Measurements from ENCODE around the gene CRELD1. TPM values are rescaled to one million over a fixed set of nuclear protein-coding genes. Genes with fewer than 3 reads are reported as not detected.
A peak's percentile ranks its signal among the peaks of the same experiment; 100 is the strongest.

CRELD1 gene
- total and polyA plus RNA-seq, 2 of the 13 experiments (the other 11 are each of a cell fraction or from before 2014, with no cell fraction given) = 27.1 to 61.9 TPM

DNA sequence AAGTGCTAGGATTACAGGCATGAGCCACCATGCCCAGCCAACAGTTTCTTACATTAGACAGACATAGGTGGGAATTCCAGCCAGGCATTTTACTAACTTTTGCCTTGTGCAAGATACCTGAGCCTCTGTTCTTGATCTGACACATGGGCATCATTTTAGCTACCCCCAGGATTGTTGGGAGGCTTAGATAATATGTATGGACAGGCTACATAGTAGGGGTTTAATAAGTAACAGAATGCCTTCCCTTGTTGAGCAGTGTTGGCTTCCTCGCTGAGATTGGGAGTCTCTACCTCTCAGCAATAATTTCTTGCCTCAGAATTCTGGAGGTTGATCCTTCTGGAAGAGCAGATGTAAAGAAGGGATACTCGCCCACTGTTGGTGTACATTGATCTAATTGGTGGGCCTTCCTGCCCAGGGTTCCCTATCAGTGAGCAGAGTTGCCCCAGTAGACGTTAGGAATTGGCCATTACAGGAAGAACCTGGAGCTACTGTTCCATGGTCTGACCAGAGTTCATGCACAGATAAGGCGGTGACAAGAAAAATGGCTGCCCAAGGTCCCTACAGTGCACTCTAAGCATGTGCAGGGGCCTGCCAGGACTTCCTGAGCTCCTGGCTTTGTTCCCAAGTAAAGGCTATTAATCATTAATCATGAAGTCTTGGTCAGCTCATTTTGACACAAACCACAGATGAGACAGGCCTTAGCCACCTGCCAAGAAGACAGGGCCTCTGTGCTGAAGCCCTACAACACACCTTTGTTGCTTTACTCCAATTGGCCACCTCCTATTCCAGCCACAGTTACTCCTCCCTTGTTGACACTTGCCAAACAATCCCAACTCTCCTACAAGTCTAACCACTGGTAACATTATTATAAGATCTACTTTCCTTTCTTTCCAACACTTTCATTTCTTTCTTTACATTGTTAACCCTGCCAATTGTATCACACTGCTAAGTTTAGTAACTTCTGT, 35.9 kb upstream of the CRELD1 start (continued):
- TF ChIP-seq ZFP36 (IDR thresholded peaks at IDR 0.05; ENCODE audit: borderline replicate concordance, low read depth, low read length, partially characterized antibody) (no peak), ZNF329 (CRISPR knock-in tag; IDR thresholded peaks at IDR 0.05; ENCODE audit: low read depth) (no peak), ZNF790 (CRISPR knock-in tag; IDR thresholded peaks at IDR 0.05; ENCODE audit: borderline replicate concordance) (no peak), HOXA3 (CRISPR knock-in tag; IDR thresholded peaks at IDR 0.05) (peak; percentile 86), CBX1 (IDR thresholded peaks at IDR 0.05; ENCODE audit: low read depth) (peak; percentile 68), ATF7-NPFF (CRISPR knock-in tag; IDR thresholded peaks at IDR 0.05; ENCODE audit: low read depth) (no peak), SP4 (CRISPR knock-in tag; IDR thresholded peaks at IDR 0.05) (no peak), ASH2L (IDR thresholded peaks at IDR 0.05; ENCODE audit: insufficient read length, low read depth, low read length) (peak; percentile 94), ZFAT (CRISPR knock-in tag; conservative IDR thresholded peaks at IDR 0.05) (no peak), ZNF441 (CRISPR knock-in tag; IDR thresholded peaks at IDR 0.05; ENCODE audit: borderline replicate concordance) (peak; percentile 52; the same call in 1 of the 2 replicates), RBM39 (IDR thresholded peaks at IDR 0.05; ENCODE audit: low read depth, low read length, poor library complexity, severe bottlenecking) (no peak), ZBTB25 (CRISPR knock-in tag; IDR thresholded peaks at IDR 0.05) (no peak), NR1H2 (CRISPR knock-in tag; IDR thresholded peaks at IDR 0.05; ENCODE audit: borderline replicate concordance, low read depth) (no peak), HMG20B (CRISPR knock-in tag; conservative IDR thresholded peaks at IDR 0.05) (no peak), ZNF761 (CRISPR knock-in tag; conservative IDR thresholded peaks at IDR 0.05) (peak; percentile 87; the same call in 1 of the 2 replicates), ZNF598 (CRISPR knock-in tag; IDR thresholded peaks at IDR 0.05; ENCODE audit: borderline replicate concordance) (no peak), ZEB1 (IDR thresholded peaks at IDR 0.05; ENCODE audit: insufficient replicate concordance, low read depth) (peak; percentile 35), ZNF607 (CRISPR knock-in tag; IDR thresholded peaks at IDR 0.05; ENCODE audit: borderline replicate concordance) (no peak), ZBTB34 (CRISPR knock-in tag; IDR thresholded peaks at IDR 0.05) (no peak)
- TF ChIP-seq, protein P1, sequence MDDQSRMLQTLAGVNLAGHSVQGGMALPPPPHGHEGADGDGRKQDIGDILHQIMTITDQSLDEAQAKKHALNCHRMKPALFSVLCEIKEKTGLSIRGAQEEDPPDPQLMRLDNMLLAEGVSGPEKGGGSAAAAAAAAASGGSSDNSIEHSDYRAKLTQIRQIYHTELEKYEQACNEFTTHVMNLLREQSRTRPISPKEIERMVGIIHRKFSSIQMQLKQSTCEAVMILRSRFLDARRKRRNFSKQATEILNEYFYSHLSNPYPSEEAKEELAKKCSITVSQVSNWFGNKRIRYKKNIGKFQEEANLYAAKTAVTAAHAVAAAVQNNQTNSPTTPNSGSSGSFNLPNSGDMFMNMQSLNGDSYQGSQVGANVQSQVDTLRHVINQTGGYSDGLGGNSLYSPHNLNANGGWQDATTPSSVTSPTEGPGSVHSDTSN (CRISPR knock-in tag; IDR thresholded peaks at IDR 0.05; ENCODE audit: borderline replicate concordance) = no peak
- TF ChIP-seq, protein P2, sequence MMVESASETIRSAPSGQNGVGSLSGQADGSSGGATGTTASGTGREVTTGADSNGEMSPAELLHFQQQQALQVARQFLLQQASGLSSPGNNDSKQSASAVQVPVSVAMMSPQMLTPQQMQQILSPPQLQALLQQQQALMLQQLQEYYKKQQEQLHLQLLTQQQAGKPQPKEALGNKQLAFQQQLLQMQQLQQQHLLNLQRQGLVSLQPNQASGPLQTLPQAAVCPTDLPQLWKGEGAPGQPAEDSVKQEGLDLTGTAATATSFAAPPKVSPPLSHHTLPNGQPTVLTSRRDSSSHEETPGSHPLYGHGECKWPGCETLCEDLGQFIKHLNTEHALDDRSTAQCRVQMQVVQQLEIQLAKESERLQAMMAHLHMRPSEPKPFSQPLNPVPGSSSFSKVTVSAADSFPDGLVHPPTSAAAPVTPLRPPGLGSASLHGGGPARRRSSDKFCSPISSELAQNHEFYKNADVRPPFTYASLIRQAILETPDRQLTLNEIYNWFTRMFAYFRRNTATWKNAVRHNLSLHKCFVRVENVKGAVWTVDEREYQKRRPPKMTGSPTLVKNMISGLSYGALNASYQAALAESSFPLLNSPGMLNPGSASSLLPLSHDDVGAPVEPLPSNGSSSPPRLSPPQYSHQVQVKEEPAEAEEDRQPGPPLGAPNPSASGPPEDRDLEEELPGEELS (CRISPR knock-in tag; IDR thresholded peaks at IDR 0.05) = peak; percentile 79
